ENCODE results near the gene ITGB6.

DNA sequence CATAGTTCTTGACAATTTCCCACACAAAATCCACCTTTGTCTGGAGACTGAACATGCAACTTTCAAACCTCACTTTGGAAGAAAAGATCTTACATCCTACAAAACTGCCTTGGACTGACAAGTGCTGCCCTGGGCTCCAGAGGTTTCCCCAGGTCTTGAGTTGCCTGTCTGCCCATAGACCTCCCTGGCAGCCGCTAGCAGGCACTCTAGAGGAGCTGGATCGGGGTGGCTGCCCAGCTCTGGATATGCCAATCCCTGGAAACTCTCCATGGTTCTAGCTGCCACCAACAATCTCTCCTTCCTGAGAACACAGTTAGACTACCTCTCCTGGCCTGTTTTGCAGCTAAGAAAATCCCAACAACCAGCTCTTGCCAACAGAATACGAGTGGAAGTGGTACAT, 3.4 kb upstream of the ITGB6 start:
- TF ChIP-seq, protein P1, sequence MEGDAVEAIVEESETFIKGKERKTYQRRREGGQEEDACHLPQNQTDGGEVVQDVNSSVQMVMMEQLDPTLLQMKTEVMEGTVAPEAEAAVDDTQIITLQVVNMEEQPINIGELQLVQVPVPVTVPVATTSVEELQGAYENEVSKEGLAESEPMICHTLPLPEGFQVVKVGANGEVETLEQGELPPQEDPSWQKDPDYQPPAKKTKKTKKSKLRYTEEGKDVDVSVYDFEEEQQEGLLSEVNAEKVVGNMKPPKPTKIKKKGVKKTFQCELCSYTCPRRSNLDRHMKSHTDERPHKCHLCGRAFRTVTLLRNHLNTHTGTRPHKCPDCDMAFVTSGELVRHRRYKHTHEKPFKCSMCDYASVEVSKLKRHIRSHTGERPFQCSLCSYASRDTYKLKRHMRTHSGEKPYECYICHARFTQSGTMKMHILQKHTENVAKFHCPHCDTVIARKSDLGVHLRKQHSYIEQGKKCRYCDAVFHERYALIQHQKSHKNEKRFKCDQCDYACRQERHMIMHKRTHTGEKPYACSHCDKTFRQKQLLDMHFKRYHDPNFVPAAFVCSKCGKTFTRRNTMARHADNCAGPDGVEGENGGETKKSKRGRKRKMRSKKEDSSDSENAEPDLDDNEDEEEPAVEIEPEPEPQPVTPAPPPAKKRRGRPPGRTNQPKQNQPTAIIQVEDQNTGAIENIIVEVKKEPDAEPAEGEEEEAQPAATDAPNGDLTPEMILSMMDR (IDR thresholded peaks at IDR 0.05; ENCODE audit: low read depth, low read length), result no peak
- TF ChIP-seq POLR2A (IDR thresholded peaks at IDR 0.05; ENCODE audit: extremely low read depth, insufficient read length), result no peak
- TF ChIP-seq, protein P2, sequence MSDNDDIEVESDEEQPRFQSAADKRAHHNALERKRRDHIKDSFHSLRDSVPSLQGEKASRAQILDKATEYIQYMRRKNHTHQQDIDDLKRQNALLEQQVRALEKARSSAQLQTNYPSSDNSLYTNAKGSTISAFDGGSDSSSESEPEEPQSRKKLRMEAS (IDR thresholded peaks at IDR 0.05; ENCODE audit: low read depth, low read length), result no peak

All from NB4 (cell line).